Measurements from ENCODE around the gene GRID1.
"Not testable (repeated sequence)": the region's sequence is repeated elsewhere in the genome, so short reads cannot be mapped to it uniquely, and the experiment has no call there.

GRID1 gene

GRCh38 chr10:86178401-86179152 lies 188.0 kb downstream of the GRID1 start:
- DNase-seq: peak in 1 of 2 donors; percentile 7

GRCh38 chr10:86177537-86178155 lies 188.9 kb downstream of the GRID1 start:
- DNase-seq: no peak

DNA sequence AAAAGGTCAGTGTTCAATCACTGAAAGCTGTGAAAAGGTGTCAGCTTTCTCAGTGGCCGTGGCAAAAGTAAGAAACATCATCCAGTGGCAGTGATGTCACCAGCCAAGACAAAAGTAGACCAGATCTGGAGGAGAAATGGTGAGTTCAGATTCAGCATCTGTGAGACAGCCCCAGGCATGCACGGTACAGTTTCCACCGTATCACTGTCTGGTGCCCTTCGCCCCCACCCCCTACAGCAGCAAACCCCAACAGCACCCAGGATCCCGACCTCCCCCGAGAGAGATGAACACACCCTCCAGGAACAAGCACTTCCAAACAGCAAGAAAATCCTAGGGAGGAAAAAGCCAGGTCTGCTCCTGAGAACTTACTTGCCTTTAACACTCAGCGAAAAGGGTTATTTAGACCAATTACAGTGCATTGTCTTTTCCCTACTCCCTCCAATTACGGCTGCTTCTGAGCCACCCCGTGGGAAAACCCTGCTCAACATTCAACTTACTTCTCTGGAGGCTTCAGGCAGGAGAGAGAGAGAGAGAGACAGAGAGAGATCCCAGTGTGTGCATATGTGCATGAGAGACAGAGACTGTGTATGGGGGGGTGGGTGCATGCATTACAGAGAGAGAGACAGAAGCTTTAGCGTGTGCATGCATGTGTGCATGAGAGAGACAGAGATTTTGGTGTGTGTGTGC lies 189.6 kb downstream of the GRID1 start:
- DNase-seq: no peak

DNA sequence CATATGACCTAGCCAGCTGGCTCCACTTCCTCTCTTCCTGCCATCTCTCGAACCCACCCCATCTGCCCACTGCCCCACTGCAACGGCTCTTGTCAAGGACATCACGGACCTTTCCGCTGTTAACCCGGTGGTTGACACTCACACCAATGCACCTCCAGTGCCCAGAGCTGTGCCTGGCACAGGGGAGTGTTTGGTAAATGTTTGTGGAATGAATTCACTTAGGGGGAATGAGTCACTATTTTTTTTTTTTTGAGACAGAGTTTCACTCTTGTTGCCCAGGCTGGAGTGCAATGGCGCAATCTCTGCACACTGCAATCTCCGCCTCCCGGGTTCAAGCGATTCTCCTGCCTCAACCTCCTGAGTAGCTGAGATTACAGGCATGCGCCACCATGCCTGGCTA lies 191.1 kb downstream of the GRID1 start:
- DNase-seq: not testable (repeated sequence)

- DNase-seq: no peak
These were observed 194.3 kb downstream of the GRID1 start for GRCh38 chr10:86172301-86172700.

- no peak for DNase-seq
These were observed 196.1 kb downstream of the GRID1 start for GRCh38 chr10:86170255-86171108.

- DNase-seq: no peak
These were observed 196.9 kb downstream of the GRID1 start for GRCh38 chr10:86169506-86170254.

GRCh38 chr10:86169066-86169465 lies 197.5 kb downstream of the GRID1 start:
- no peak for DNase-seq

DNA sequence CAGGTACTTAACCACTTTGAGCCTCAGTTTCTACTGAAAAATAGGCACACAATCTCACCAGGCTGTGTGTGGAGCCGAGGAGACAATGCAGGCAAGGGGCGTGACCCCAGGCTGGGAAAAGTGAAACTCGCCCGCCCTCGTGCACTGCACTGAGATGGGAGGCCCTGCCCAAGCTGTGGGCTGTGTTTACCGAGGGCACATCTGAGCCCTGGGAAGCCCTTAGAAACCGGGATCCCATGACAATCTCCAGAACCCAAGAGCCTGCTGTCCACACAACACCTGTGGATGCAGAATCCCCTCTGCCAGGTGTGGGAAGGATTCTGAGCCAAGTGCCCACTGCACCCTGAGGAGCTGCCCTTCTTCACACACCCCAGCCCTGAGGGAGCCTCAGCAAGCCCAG lies 198.3 kb downstream of the GRID1 start:
- no peak for DNase-seq

DNA sequence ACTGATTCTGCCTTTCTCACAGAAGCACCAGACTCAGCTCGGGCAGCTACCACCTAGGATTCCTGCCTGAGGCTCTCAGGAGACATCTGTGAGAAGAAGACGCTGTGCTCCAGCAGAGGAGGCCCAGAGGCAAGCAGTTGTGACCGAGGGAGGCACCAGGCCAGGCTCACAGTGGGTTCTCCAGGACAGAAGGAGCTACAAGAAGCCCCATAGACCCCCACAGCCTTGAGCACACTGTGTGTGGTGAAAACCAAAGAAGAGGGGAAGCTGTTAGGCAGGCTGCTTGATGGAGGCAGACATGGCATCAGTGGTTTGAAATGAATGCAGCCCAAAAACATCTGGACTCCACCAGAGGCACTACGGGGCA lies 198.8 kb downstream of the GRID1 start:
- no peak for DNase-seq

DNA sequence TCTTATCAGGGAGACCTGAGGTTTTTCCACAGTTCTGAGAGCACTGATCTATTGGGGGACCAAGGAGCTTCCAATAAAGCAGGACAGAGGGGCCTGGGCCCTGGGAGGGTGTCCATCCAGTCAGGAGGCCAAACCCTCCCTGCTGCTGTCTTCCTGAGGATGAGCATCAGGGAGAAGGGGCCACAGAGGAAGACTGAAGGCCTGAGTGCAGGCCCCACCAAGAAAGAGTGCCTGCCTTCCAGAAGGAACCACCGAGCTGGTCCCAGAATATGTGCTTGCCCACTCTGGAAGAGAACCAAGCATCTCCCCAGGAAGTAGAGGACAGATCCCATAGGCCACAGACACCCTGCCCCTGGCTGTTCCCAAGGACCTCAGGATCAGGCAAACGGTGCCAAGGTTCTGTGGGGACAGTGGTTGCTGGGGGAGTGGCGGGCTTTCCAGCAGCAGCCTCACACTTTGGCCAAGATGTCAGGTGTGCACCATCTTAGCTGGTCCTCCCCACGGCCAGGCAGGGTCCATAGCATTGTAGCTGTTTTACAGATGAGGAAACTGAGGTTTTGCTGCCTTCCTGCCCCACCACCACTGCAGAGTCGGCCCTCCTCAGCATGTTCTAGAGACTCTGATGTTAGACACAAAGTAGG lies 199.4 kb downstream of the GRID1 start:
- no peak for DNase-seq

DNA sequence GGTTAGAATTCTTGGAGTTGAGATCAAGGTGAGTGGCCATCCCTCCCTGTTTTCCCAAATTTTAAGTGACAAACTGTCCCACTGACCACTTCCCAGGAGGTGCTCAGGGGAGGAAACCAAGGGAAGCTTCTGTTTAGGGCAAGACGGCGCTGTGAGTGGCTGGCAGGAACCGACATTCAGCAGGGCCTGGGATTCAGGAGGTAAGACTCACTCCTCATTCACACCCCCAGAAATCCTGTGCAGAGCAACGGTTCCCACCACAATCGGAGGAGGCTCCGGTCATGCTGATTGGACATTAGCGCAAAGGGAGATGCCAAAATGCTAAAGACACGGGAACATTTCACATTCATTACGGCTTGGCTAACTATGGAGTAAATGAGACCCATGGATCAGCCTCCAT lies 200.9 kb downstream of the GRID1 start:
- DNase-seq: no peak

DNA sequence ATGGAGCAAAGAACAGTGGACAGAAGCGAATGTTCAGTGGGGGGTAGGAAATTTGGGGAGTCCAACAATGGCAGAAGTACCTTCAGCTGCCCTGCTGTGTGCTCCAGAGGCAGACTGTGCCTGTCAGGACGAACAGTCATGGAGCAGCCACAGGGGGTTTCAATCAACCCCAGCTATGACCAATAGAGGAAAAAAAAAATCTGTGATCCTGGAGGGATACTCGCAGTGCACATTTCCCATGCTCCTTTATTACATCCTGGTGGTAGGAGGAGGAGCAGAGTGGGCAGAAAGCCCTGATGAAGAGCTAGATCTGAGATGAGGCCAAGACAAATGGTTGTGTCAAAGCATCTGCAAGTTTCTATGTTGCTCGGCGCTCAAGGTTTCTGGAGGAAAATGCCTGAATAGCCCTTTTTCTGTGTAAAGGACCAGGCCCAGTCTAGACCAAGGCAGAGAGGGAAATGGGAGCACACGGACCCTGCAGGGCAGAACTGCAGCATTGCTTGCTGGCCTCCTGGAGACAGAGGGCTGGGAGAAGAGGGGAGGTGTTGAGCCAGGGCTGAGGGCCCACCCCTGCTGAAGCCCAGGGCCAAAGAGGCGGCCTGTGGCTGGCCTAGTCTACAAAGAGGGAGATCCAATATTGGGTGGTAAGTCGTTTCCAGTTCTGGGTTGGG lies 201.5 kb downstream of the GRID1 start:
- DNase-seq: no peak

- no peak for DNase-seq
These were observed 202.3 kb downstream of the GRID1 start for GRCh38 chr10:86164174-86164774.

GRCh38 chr10:86163522-86164173 lies 202.9 kb downstream of the GRID1 start:
- no peak for DNase-seq

DNA sequence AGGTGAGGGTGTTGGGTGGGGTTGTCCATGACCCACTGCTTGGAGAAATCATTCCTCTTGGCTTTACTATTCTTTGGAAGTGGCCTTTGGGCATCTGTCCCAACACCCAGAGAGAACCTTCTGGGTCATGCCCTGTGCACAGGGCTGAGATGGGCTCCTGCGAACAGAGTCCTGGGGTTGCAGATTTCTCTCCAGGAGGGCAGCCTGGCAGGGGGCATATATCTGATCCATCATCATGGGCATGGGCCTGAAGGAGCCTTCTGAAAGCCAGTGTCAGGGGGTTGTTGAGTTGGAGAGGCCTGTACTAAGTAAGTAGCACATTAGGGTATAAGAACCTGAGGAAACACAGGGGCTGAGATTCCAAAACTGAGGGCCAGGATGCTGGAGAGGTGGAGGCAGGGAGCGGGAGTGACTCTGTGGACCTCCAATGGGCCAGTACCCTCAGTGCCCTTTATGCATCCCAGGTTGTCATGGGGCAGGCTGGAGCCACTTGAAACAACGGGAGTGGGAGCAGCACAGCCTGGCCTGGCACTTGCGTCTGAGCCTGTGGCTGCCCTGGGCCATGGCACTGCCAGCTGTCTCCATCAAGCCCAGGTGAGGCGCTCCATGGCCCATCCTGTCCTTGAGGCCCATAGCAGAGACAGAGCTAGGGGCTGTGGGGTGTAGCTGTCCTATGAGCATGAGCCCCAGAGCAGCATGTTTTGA lies 203.7 kb downstream of the GRID1 start:
- DNase-seq: no peak

DNA sequence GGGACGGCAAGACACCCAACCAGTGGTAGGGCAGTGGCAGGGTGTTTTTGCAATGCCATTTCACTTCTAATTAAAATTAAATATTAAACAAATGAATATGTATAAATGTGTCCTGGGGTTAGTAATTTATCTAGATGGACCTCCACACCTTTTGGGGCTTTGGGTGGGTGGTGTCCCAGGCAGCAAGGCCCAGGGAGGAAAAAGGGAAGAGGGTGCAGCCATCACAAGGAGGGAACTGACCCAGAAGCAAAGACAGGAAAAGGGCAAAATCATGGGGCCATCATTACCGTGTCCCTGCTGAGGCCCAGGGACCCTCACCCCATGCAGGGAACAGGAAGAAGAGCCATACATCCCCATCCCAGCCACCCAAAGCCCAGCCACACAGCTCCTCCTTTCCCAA lies 204.6 kb downstream of the GRID1 start:
- no peak for DNase-seq

DNA sequence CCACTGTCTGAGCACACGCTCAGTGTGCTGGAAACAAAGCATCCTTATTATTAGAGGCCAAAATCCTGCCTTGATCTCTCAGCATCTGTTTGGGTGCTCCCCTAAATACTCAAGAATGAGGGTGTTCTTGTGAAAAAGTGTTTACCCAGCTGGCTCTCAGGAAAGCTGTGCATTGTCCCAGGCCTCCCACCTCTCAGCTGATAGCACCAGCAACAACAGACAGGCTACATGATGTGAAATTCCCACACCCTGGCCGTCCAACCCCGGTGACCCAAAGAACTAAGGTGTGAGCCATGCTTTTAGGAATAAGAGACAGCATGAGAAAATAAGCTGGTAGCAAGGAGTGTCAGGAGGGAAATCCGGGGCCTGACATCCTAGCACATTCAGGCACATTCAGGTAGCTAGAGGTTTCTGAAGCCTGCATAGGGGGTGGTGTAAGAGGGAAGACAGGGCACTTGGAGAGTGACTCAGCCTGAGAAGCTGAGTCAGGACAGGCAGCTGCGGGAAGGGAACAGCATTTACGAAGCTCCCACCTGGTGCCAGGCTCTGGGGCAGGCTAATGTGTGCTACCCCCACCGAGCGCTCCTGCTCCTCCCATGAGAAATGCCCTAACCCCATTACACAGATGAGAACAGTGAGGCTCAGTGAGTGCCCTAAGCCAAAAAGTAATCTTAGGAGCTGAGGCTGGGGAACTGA lies 205.6 kb downstream of the GRID1 start:
- DNase-seq: no peak

DNA sequence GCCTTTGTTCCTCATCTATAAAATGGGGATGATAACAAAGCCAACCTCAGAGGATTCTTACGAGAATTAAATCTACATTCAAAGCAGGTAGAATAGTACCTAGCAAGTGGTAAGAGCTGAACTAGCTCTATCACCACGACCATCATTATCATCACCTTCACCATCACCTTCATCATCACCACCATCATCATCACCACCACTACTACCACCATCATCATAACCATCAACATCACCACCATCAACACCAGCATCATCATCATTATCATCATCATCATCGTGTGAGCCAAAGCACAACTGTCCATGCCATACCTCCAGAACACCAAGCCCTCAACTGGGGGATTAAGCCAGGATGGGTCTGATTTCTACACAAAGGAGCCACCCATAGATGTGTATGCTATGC lies 206.8 kb downstream of the GRID1 start:
- DNase-seq: no peak
